NCI-H146 treated with DMSO at 0.1 percent for 48 hours (cell line): ENCODE results near the gene TMCC3.
"Not testable (repeated sequence)": the region's sequence is repeated elsewhere in the genome, so short reads cannot be mapped to it uniquely, and the experiment has no call there.

Experiments
- DNase-seq: peaks from one replicate; lab custom pipeline; 2025; ENCODE audit not compliant: unreplicated experiment; lab: John Stamatoyannopoulos, UW

TMCC3 gene

GRCh38 chr12:94575645-94576403 lies 74.5 kb downstream of the TMCC3 start:
- DNase-seq: no peak

GRCh38 chr12:94575024-94575423 lies 75.3 kb downstream of the TMCC3 start:
- no peak for DNase-seq

- DNase-seq: no peak
These were observed 78.8 kb downstream of the TMCC3 start for GRCh38 chr12:94571556-94571955.

GRCh38 chr12:94570161-94570560 lies 80.2 kb downstream of the TMCC3 start:
- DNase-seq: no peak

GRCh38 chr12:94567761-94568160 lies 82.6 kb downstream of the TMCC3 start:
- DNase-seq: no peak

- no peak for DNase-seq
These were observed 84.0 kb downstream of the TMCC3 start for GRCh38 chr12:94566345-94566744.

- no peak for DNase-seq
These were observed 84.7 kb downstream of the TMCC3 start for GRCh38 chr12:94565683-94566082.

- DNase-seq: no peak
These were observed 87.1 kb downstream of the TMCC3 start for GRCh38 chr12:94563286-94563685.

- DNase-seq: no peak
These were observed 88.4 kb downstream of the TMCC3 start for GRCh38 chr12:94561943-94562411.

GRCh38 chr12:94560431-94561221 lies 89.7 kb downstream of the TMCC3 start:
- DNase-seq: no peak

GRCh38 chr12:94558612-94559011 lies 91.7 kb downstream of the TMCC3 start:
- no peak for DNase-seq

GRCh38 chr12:94557746-94558295 lies 92.5 kb downstream of the TMCC3 start:
- no peak for DNase-seq

GRCh38 chr12:94555687-94556086 lies 94.7 kb downstream of the TMCC3 start:
- DNase-seq: no peak

- DNase-seq: no peak
These were observed 96.5 kb downstream of the TMCC3 start for GRCh38 chr12:94553875-94554274.

- DNase-seq: no peak
These were observed 97.2 kb downstream of the TMCC3 start for GRCh38 chr12:94553130-94553519.

GRCh38 chr12:94551810-94552209 lies 98.5 kb downstream of the TMCC3 start:
- DNase-seq: no peak

GRCh38 chr12:94550964-94551363 lies 99.4 kb downstream of the TMCC3 start:
- DNase-seq: no peak

- not testable (repeated sequence) for DNase-seq
These were observed 101.5 kb downstream of the TMCC3 start for GRCh38 chr12:94548833-94549232.

- DNase-seq: no peak
These were observed 104.2 kb downstream of the TMCC3 start for GRCh38 chr12:94545935-94546771.

- no peak for DNase-seq
These were observed 106.0 kb downstream of the TMCC3 start for GRCh38 chr12:94544355-94544754.

GRCh38 chr12:94538318-94538717 lies 112.0 kb downstream of the TMCC3 start:
- no peak for DNase-seq
